T-helper 2 cell treated with Interferon-gamma antibody and Interleukin-4, amounts not matched to agents 5 μg/mL and 100 μg/mL, for 36 hours (primary cell): ENCODE measurements around the gene FKBP4.
A peak's percentile ranks its signal among the peaks of the same experiment; 100 is the strongest.

Experiments
- DNase-seq: peaks from one replicate; pipeline ENCODE4 v3.0.0; 2021; ENCODE audit warnings: low spot score
- H3K27ac Mint-ChIP-seq: one replicate; pipeline ENCODE4 v1.8.0; 2021; ENCODE audit warnings: mild to moderate bottlenecking, mixed read lengths
- H3K27me3 Mint-ChIP-seq: one replicate; pipeline ENCODE4 v1.8.0; 2021; ENCODE audit warnings: low read depth, mixed read lengths
- H3K36me3 Mint-ChIP-seq: one replicate; pipeline ENCODE4 v1.8.0; 2021; ENCODE audit warnings: low read depth, mixed read lengths
- H3K4me1 Mint-ChIP-seq: one replicate; pipeline ENCODE4 v1.8.0; 2021; ENCODE audit warnings: low read depth, mixed read lengths
- H3K4me3 Mint-ChIP-seq: one replicate; pipeline ENCODE4 v1.8.0; 2022; ENCODE audit warnings: mild to moderate bottlenecking, moderate library complexity, mixed read lengths
- H3K9me3 Mint-ChIP-seq: one replicate; pipeline ENCODE4 v1.8.0; 2021; ENCODE audit warnings: mixed read lengths

FKBP4 gene

DNA sequence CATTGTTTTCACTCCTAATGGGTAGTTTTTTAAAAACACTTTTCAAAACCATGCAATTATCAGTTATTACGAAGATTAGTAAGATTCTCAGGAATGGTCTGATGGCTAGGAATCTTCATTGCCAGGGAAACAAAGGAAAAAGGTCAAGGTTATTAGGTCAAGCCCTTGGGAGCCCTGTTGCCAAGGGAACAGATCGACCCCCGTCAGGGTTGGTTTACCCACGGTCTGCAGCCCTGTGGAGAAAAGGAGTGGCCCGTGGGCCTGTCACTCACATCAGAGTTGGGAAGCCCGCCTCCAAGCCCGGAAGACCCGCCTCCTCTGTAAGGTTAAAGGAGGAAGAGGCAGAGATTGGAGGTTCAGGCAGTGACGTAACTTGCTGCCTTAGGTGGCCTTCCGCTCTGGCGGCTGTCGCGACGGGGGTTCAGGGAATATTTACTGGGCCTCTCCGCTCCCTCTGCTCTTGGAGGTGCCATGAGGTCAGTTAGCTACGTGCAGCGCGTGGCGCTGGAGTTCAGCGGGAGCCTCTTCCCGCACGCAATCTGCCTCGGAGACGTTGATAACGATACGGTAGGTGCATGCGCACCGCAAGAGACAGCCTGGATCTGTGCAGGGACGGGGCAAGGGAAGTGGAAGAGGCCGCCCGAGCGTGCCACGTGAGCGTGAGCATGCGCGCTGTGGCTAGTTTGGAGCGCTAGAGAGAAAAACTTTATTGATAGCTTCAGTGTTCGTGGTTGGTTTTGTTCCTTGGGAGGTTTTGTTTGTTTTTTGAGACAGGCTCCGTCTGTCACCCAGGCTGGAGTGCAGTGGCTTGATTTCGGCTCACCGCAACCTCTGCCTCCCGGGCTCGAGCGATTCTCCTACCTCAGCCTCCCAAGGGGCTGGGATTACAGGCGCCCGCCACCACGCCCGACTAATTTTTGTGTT, 17.8 kb downstream of the FKBP4 start, which contains the start of gene ITFG2:
Gene ITFG2, plus strand, starts transcription at position 379 of the 924 bp plus-strand sequence. Its CDS starts 93 bp downstream, at position 472.
- Mint-ChIP-seq H3K27me3 (peaks cover 2% of the 10 kb centered on the region), H3K27ac (peak within 1 kb of the TSS; percentile 99), H3K4me3 (peak within 1 kb of the TSS; percentile 100), H3K9me3 (no peaks in the 10 kb centered on the region), H3K4me1 (peaks cover 11% of the 10 kb centered on the region), H3K36me3 (peaks cover 7% of the 10 kb centered on the region)
- peak; percentile 97 for DNase-seq

DNA sequence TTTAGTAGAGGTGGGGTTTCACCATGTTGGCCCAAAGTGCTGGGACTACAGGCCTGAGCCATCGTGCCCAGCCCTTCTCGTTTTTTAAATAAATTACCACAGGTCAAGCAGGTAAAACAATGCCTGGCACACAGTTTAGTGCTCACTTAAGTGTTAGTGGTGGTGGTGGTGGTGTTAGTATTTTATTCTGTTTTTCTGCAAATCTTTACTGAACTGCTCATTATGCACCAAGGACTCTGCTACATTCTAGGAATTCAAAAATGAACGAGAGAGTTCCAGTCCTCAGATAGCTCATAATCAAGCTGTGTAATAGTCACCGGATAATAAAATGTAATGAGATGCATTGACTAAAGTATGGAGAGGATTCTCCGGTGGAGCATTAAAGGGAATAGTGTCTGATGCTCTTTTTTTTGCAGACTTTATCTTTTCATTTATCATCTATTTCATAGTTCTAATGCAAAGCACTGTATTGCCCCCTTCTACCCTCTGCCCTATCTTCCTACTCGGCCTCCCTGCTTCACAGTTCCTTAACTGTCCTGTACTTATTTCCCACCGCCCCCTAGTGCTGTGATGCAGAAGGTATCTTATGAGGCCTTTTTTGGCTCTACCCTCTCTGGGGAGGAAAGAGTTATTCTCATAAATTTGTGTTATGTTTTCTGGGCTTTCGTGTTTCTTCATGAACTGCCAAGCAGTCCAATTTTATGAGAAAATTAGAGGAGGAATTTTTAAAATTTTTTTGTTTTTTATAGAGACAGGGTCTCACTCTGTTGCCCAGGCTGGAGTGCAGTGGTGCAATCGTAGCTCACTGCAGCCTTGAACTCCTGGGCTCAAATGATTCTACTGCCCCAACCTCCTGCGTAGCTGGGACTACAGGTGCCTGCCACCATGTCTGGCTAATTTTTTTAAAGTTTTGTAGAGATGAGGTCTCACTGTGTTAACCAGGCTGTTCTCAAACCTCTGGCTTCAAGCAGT, 18.7 kb downstream of the FKBP4 start:
- Mint-ChIP-seq H3K27me3 (peaks cover 2% of the 10 kb centered on the region), H3K4me1 (peaks cover 11% of the 10 kb centered on the region), H3K9me3 (no peaks in the 10 kb centered on the region), H3K4me3 (peak overlapping the region; percentile 100), H3K27ac (peak overlapping the region; percentile 99), H3K36me3 (peaks cover 12% of the 10 kb centered on the region)
- peak; percentile 53 for DNase-seq

- H3K36me3 Mint-ChIP-seq: peaks cover 38% of the 10 kb centered on the region
- no peaks in the 10 kb centered on the region for H3K27me3 Mint-ChIP-seq
- H3K27ac Mint-ChIP-seq: peak overlapping the region; percentile 20
- no peak overlapping the region for H3K4me3 Mint-ChIP-seq
- no peak for DNase-seq
- no peaks in the 10 kb centered on the region for H3K9me3 Mint-ChIP-seq
- H3K4me1 Mint-ChIP-seq: no peaks in the 10 kb centered on the region
Measured at GRCh38 chr12:2819810-2820209, 25.0 kb downstream of the FKBP4 start.

- H3K4me3 Mint-ChIP-seq: no peak overlapping the region
- no peaks in the 10 kb centered on the region for H3K27me3 Mint-ChIP-seq
- no peaks in the 10 kb centered on the region for H3K4me1 Mint-ChIP-seq
- no peak overlapping the region for H3K27ac Mint-ChIP-seq
- DNase-seq: no peak
- peaks cover 42% of the 10 kb centered on the region for H3K36me3 Mint-ChIP-seq
- H3K9me3 Mint-ChIP-seq: no peaks in the 10 kb centered on the region
Measured at GRCh38 chr12:2820432-2820831, 25.7 kb downstream of the FKBP4 start.

- no peaks in the 10 kb centered on the region for H3K27me3 Mint-ChIP-seq
- H3K9me3 Mint-ChIP-seq: no peaks in the 10 kb centered on the region
- no peak overlapping the region for H3K4me3 Mint-ChIP-seq
- no peak for DNase-seq
- H3K4me1 Mint-ChIP-seq: no peaks in the 10 kb centered on the region
- H3K36me3 Mint-ChIP-seq: peaks cover 42% of the 10 kb centered on the region
- no peak overlapping the region for H3K27ac Mint-ChIP-seq
Measured at GRCh38 chr12:2823483-2823882, 28.7 kb downstream of the FKBP4 start.

DNA sequence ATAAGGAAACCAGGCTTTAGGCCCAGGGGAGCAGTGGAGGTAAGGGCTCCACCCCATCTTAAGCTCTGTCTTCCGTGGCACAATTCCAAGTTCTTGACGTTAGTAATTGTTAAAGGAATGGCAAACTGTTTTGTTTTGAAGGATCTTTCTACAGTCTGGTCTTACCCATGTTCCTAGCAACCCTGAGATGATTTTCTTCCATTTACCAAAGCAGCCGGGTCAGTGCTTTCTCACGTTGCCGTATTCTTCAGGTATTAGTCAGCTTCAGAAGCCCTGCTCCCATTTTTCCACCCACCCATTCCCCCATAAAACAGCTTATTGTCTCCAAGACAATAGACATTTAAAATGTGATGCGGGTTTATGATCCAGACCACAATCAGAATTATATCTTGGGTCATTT, 29.8 kb downstream of the FKBP4 start:
- H3K9me3 Mint-ChIP-seq: no peaks in the 10 kb centered on the region
- H3K27ac Mint-ChIP-seq: no peak overlapping the region
- H3K4me3 Mint-ChIP-seq: no peak overlapping the region
- DNase-seq: no peak
- no peaks in the 10 kb centered on the region for H3K27me3 Mint-ChIP-seq
- no peaks in the 10 kb centered on the region for H3K4me1 Mint-ChIP-seq
- H3K36me3 Mint-ChIP-seq: peaks cover 41% of the 10 kb centered on the region

- no peaks in the 10 kb centered on the region for H3K9me3 Mint-ChIP-seq
- no peaks in the 10 kb centered on the region for H3K4me1 Mint-ChIP-seq
- no peaks in the 10 kb centered on the region for H3K27me3 Mint-ChIP-seq
- no peak overlapping the region for H3K4me3 Mint-ChIP-seq
- no peak for DNase-seq
- peaks cover 35% of the 10 kb centered on the region for H3K36me3 Mint-ChIP-seq
- no peak overlapping the region for H3K27ac Mint-ChIP-seq
Measured at GRCh38 chr12:2825132-2825531, 30.4 kb downstream of the FKBP4 start.

DNA sequence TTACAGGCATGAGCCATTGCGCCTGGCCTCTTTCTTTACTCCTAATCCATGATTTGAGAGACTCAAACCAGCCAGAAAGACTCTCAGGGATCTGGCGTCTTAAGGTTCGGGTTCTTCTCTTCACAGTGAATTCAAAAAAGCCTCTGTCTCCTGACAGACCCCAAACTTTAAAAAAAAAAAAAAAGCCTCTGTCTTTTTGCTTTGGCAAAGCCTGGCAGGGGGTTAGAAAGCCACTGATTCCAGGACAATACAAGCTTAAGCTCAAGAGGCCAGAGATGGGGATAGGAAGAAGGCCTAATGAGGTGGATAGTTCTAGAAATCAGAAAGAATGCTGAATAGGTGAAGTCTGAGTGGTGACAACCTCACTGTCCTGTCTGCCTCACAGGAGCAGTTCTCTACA, 31.3 kb downstream of the FKBP4 start:
- H3K27ac Mint-ChIP-seq: no peak overlapping the region
- no peak for DNase-seq
- H3K27me3 Mint-ChIP-seq: no peaks in the 10 kb centered on the region
- H3K4me3 Mint-ChIP-seq: no peak overlapping the region
- no peaks in the 10 kb centered on the region for H3K4me1 Mint-ChIP-seq
- no peaks in the 10 kb centered on the region for H3K9me3 Mint-ChIP-seq
- peaks cover 36% of the 10 kb centered on the region for H3K36me3 Mint-ChIP-seq

DNA sequence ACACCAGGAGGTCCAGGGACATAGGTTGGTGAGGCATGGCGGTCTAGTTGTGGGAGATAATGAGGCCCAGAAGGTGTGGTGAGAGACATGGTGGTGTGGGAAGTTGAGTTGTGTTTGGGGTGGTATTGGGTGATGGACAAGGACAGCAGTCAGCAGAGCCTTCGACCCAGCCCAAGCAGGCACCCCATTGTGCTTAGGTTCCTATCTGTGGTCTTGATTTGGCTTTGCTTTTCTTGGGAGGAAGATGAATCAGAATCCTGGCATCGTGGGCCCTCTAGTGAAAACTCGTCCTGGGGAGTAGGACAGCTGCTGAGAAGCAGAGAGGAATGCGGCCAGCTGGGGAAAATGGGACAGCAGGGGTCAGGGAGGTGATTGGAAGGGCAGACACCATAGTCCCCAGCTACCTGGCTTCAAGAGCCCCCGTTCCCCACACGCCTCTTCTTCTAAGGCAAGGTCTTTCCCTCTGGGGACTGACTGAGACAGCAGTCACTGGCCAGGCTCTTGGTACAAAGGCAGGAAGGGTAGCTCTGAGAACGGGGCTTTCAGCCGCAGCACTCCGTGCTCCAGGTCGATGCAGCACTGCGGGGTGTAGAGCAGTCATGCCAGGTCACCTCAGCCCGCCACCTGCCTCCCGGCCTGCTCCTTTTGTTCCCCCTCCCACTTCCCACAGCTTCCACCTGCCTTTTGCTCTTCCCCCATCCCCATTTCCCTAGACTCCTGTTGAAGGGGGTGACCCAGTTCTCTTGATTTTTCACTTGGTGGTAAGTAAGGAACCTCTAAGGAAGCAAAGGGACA, 32.1 kb downstream of the FKBP4 start:
- Mint-ChIP-seq H3K27ac (no peak overlapping the region), H3K36me3 (peaks cover 35% of the 10 kb centered on the region)

GRCh38 chr12:2829275-2829674, 34.5 kb downstream of the FKBP4 start:
- Mint-ChIP-seq H3K27ac (no peak overlapping the region), H3K4me3 (no peak overlapping the region), H3K27me3 (no peaks in the 10 kb centered on the region), H3K9me3 (no peaks in the 10 kb centered on the region), H3K36me3 (peaks cover 23% of the 10 kb centered on the region), H3K4me1 (no peaks in the 10 kb centered on the region)
- no peak for DNase-seq

More for the DNA sequence above, 32.1 kb downstream of the FKBP4 start:
- Mint-ChIP-seq H3K4me1 (no peaks in the 10 kb centered on the region), H3K27me3 (no peaks in the 10 kb centered on the region), H3K4me3 (no peak overlapping the region), H3K9me3 (no peaks in the 10 kb centered on the region)
- no peak for DNase-seq

GRCh38 chr12:2832550-2833127, 37.9 kb downstream of the FKBP4 start:
- Mint-ChIP-seq H3K36me3 (peaks cover 9% of the 10 kb centered on the region), H3K27ac (no peak overlapping the region), H3K9me3 (no peaks in the 10 kb centered on the region), H3K27me3 (no peaks in the 10 kb centered on the region), H3K4me3 (no peak overlapping the region), H3K4me1 (no peaks in the 10 kb centered on the region)
- DNase-seq: no peak

DNA sequence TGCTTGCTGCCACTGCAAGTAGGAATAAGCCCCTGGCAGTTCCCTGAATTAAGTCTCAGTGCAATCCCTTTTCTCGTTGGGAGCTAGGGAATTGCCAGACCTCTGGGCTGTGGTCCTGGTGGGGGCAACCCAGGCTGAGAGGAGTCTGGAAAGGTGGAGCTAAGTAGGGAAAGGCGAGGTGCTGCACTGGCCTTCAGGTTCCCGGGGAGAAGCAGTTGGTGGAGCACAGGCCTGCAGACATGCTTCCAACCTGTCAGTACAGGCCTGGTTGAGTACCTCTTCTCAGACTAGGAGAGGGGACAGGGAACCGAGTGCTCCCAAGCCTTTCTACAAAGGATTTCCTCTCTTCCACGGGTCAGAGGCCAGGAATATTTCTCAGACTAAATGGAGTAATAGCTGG, 38.6 kb downstream of the FKBP4 start:
- Mint-ChIP-seq H3K27me3 (no peaks in the 10 kb centered on the region), H3K27ac (no peak overlapping the region), H3K4me3 (no peak overlapping the region), H3K9me3 (no peaks in the 10 kb centered on the region), H3K36me3 (peaks cover 6% of the 10 kb centered on the region), H3K4me1 (no peaks in the 10 kb centered on the region)
- no peak for DNase-seq

GRCh38 chr12:2833810-2834209, 39.0 kb downstream of the FKBP4 start:
- peaks cover 5% of the 10 kb centered on the region for H3K36me3 Mint-ChIP-seq
- no peak for DNase-seq
- no peaks in the 10 kb centered on the region for H3K9me3 Mint-ChIP-seq
- no peak overlapping the region for H3K4me3 Mint-ChIP-seq
- no peaks in the 10 kb centered on the region for H3K27me3 Mint-ChIP-seq
- no peak overlapping the region for H3K27ac Mint-ChIP-seq
- no peaks in the 10 kb centered on the region for H3K4me1 Mint-ChIP-seq
